ENCODE data around the gene MPC2.

GRCh38 chr1:167955915-167956314 is 19.0 kb upstream of the MPC2 start:
- TF ChIP-seq, protein P1, sequence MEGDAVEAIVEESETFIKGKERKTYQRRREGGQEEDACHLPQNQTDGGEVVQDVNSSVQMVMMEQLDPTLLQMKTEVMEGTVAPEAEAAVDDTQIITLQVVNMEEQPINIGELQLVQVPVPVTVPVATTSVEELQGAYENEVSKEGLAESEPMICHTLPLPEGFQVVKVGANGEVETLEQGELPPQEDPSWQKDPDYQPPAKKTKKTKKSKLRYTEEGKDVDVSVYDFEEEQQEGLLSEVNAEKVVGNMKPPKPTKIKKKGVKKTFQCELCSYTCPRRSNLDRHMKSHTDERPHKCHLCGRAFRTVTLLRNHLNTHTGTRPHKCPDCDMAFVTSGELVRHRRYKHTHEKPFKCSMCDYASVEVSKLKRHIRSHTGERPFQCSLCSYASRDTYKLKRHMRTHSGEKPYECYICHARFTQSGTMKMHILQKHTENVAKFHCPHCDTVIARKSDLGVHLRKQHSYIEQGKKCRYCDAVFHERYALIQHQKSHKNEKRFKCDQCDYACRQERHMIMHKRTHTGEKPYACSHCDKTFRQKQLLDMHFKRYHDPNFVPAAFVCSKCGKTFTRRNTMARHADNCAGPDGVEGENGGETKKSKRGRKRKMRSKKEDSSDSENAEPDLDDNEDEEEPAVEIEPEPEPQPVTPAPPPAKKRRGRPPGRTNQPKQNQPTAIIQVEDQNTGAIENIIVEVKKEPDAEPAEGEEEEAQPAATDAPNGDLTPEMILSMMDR (IDR thresholded peaks at IDR 0.05): no peak
- TF ChIP-seq POLR2A (IDR thresholded peaks at IDR 0.05): no peak
